Neural progenitor cell (in vitro differentiated cells): Measurements from ENCODE around the gene INSM1.

Experiments
- CTCF ChIP-seq: fragments of 200-600 bp; sonication (generic); IDR thresholded peaks from 2 replicates; pipeline ENCODE4 v1.5.1; 2017; ENCODE audit warnings: antibody characterized with exemption, mild to moderate bottlenecking
- EZH2 ChIP-seq: fragments of 200-600 bp; sonication (generic); IDR thresholded peaks from 2 replicates; pipeline ENCODE4 v1.6.1; 2017; ENCODE audit warnings: antibody characterized with exemption, mild to moderate bottlenecking, moderate library complexity
- EZH2phosphoT487 ChIP-seq: fragments of 200-600 bp; sonication (generic); IDR thresholded peaks from 2 replicates; pipeline ENCODE4 v1.6.1; 2017; ENCODE audit warnings: antibody characterized with exemption

- no peak for TF ChIP-seq CTCF
- TF ChIP-seq EZH2: no peak
- no peak for TF ChIP-seq EZH2phosphoT487
Measured at GRCh38 chr20:20406306-20406705, 38.4 kb downstream of the INSM1 start.
